NCI-H1048 (cell line): ENCODE results near the gene MAD1L1.

Experiments
- DNase-seq: peaks from one replicate; lab custom pipeline; 2025; lab: John Stamatoyannopoulos, UW

MAD1L1 gene

GRCh38 chr7:2258661-2259365, 26.1 kb upstream of the MAD1L1 start:
- DNase-seq = no peak

- DNase-seq = no peak
Measured at GRCh38 chr7:2257651-2258050, 24.9 kb upstream of the MAD1L1 start.

GRCh38 chr7:2257046-2257551, 24.4 kb upstream of the MAD1L1 start:
- DNase-seq = no peak

GRCh38 chr7:2256306-2257045, 23.7 kb upstream of the MAD1L1 start:
- DNase-seq = no peak

- DNase-seq = no peak
Measured at GRCh38 chr7:2255145-2256139, 22.7 kb upstream of the MAD1L1 start.

GRCh38 chr7:2254429-2255144, 21.8 kb upstream of the MAD1L1 start:
- no peak for DNase-seq

GRCh38 chr7:2253525-2254244, 20.9 kb upstream of the MAD1L1 start:
- DNase-seq = no peak

- DNase-seq = no peak
Measured at GRCh38 chr7:2253021-2253420, 20.3 kb upstream of the MAD1L1 start.

- DNase-seq = no peak
Measured at GRCh38 chr7:2251841-2252771, 19.4 kb upstream of the MAD1L1 start.

GRCh38 chr7:2251381-2251780, 18.6 kb upstream of the MAD1L1 start:
- no peak for DNase-seq

- DNase-seq = no peak
Measured at GRCh38 chr7:2249744-2250323, 17.1 kb upstream of the MAD1L1 start.

GRCh38 chr7:2248984-2249694, 16.4 kb upstream of the MAD1L1 start:
- DNase-seq = no peak

GRCh38 chr7:2247141-2247995, 14.6 kb upstream of the MAD1L1 start:
- DNase-seq = no peak

- no peak for DNase-seq
Measured at GRCh38 chr7:2245883-2246675, 13.3 kb upstream of the MAD1L1 start.

GRCh38 chr7:2244404-2244995, 11.8 kb upstream of the MAD1L1 start:
- no peak for DNase-seq

- no peak for DNase-seq
Measured at GRCh38 chr7:2243458-2243857, 10.7 kb upstream of the MAD1L1 start.
